Duodenal mucosa (tissue), 2 donors: Measurements from ENCODE around the gene GIMAP8.

ENCODE experiments used
- H3K27ac ChIP-seq: one replicate; pipeline ENCODE4 v1.7.0; 2013; ENCODE audit warnings: low read depth, low read length
- H3K27me3 ChIP-seq, 2 donors: one replicate each; pipeline ENCODE4 v1.7.0; 2013; ENCODE audit warnings: low read length in 2 of 2, control low read depth in 1 of 2; ENCODE audit not compliant: insufficient read depth in 2 of 2, control insufficient read depth in 1 of 2
- H3K36me3 ChIP-seq, 2 donors: one replicate each; pipeline ENCODE4 v1.7.0; 2013; ENCODE audit warnings: low read length in 2 of 2, control low read depth in 1 of 2; ENCODE audit not compliant: insufficient read depth in 2 of 2, control insufficient read depth in 1 of 2
- H3K4me1 ChIP-seq, 2 donors: one replicate each; pipeline ENCODE4 v1.7.0; 2013; ENCODE audit warnings: low read length in 2 of 2, control low read depth in 1 of 2; ENCODE audit not compliant: insufficient read depth in 2 of 2, control insufficient read depth in 1 of 2
- H3K4me3 ChIP-seq, 2 donors: one replicate each; pipeline ENCODE4 v1.7.0; 2013; ENCODE audit warnings: low read length in 2 of 2, low read depth in 1 of 2
- H3K9ac ChIP-seq, 2 donors: one replicate each; pipeline ENCODE4 v1.7.0; 2013; ENCODE audit warnings: low read length in 2 of 2, low read depth in 1 of 2
- H3K9me3 ChIP-seq, 2 donors: one replicate each; pipeline ENCODE4 v1.7.0; 2013; ENCODE audit warnings: low read length in 2 of 2, control low read depth in 1 of 2; ENCODE audit not compliant: control insufficient read depth in 1 of 2

Gene GIMAP8

GRCh38 chr7:150450491-150451001 lies at the start of gene GIMAP8:
TSS of gene GIMAP8 (plus strand) at chr7:150450630. CDS start at chr7:150466699, 16,069 bp downstream.
- H3K27ac ChIP-seq: peak within 1 kb of the TSS; percentile 46
- H3K27me3 ChIP-seq: no peaks in the 10 kb centered on the region
- no peaks in the 10 kb centered on the region for H3K36me3 ChIP-seq
- no peaks in the 10 kb centered on the region for H3K9me3 ChIP-seq
- H3K4me1 ChIP-seq: peaks cover 0 to 14% of the 10 kb centered on the region in 2 donors
- H3K9ac ChIP-seq: peak within 1 kb of the TSS; percentile 64 to 70
- H3K4me3 ChIP-seq: peak within 1 kb of the TSS; percentile 56 to 76

- H3K9ac ChIP-seq: no peak overlapping the region
- no peaks in the 10 kb centered on the region for H3K9me3 ChIP-seq
- no peak overlapping the region for H3K4me3 ChIP-seq
- no peaks in the 10 kb centered on the region for H3K27me3 ChIP-seq
- H3K4me1 ChIP-seq: peaks cover 24 to 26% of the 10 kb centered on the region in 2 donors
- peaks cover 0 to 5% of the 10 kb centered on the region in 2 donors for H3K36me3 ChIP-seq
- no peak overlapping the region for H3K27ac ChIP-seq
Measured at GRCh38 chr7:150400788-150401423, 49.5 kb upstream of the GIMAP8 start.

DNA sequence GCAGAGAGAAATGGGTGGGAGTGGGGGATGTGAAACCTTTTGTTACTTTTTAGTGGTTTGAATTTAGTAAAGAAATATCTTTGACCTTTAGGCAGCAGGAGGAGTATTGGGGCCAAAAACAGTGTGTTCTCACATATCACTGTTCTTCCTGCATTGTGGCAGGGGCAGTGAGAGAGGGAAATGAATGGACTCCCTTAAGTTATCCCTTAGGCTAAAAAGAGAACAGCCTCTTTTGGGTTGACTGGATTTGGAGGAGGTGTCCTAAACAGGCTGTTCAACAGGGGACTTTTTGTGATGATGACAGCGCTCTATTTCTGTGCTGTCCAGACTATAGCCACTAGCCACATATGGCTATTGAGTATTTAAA lies 49.0 kb upstream of the GIMAP8 start:
- Histone ChIP-seq H3K4me1 (peaks cover 29 to 31% of the 10 kb centered on the region in 2 donors), H3K27ac (no peak overlapping the region)

DNA sequence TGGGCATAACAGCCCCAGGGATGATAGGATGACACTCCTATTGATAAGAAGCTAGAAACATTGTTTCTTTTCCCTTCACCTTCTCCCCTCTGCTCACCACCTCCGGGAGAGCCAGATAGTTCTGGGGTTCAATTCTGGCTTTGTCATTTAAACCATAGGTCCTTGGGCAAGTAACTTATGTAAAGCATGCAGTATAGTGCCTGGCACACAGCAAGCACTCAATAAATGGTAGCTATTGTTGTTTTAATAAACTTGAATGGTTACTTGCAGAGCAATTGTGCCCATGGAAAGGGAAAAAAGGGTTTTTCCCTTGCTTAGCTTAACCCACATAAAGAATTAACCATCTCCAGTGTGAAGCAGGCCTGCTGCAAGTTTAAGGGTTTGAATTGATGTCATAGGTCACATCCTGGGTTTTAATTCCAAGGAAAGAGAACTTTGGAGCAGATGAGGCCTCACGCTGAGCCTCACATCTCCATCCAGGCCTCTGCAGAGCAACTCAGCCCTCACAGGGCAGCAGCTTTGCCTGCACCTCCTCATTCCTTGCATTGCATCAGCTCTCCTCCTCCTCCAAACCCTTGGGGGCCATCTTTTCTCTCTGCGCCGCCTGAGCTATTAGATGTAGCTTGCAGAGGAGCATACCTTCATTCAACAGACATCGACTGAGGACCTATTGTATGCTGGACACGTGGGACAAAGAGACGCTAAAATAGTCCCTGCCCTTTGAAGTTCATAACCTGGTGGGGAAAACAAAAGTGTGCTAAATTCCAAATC lies 48.4 kb upstream of the GIMAP8 start:
- H3K27ac ChIP-seq: no peak overlapping the region
- no peaks in the 10 kb centered on the region for H3K9me3 ChIP-seq
- no peak overlapping the region for H3K9ac ChIP-seq
- H3K4me3 ChIP-seq: no peak overlapping the region
- peaks cover 35 to 37% of the 10 kb centered on the region in 2 donors for H3K4me1 ChIP-seq
- no peaks in the 10 kb centered on the region for H3K27me3 ChIP-seq
- H3K36me3 ChIP-seq: peaks cover 0 to 5% of the 10 kb centered on the region in 2 donors

More for the DNA sequence above, 49.0 kb upstream of the GIMAP8 start:
- peaks cover 0 to 5% of the 10 kb centered on the region in 2 donors for H3K36me3 ChIP-seq
- no peak overlapping the region for H3K9ac ChIP-seq
- no peaks in the 10 kb centered on the region for H3K27me3 ChIP-seq
- no peaks in the 10 kb centered on the region for H3K9me3 ChIP-seq
- no peak overlapping the region for H3K4me3 ChIP-seq

DNA sequence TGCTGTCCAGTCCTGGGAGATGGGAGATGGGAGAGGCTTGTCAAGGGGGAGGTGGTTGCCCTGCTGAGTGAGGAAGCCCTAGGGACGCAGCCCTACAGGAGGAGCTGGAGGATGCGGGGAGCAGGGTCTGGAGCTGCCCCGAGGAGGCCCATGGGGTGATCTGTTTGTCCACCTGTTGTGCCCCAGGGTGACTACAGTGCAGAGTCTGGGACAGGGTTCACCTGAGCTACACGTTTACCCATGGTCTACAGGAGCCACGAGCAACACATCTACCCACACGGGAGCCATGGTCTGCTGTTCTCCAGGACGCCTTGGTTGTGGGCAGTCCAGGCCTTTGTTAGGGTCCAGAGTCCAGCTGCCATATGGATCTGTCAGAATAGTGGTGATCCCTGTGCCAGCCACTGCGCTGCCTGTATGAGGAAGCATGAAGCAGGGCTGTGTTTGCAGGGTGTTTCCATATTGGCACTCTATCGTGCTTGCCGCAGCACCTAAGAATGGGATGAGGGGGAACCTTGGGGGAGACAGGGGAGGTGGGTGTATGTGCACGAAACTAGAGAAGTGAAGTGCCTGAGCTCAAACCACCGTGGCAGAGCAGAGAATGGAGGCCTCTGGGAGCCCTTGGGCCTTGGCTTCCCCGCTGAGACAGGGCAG lies 47.6 kb upstream of the GIMAP8 start:
- no peak overlapping the region for H3K27ac ChIP-seq
- H3K36me3 ChIP-seq: peaks cover 0 to 5% of the 10 kb centered on the region in 2 donors
- no peaks in the 10 kb centered on the region for H3K27me3 ChIP-seq
- peaks cover 39 to 40% of the 10 kb centered on the region in 2 donors for H3K4me1 ChIP-seq
- H3K4me3 ChIP-seq: no peak overlapping the region
- no peak overlapping the region for H3K9ac ChIP-seq
- no peaks in the 10 kb centered on the region for H3K9me3 ChIP-seq

DNA sequence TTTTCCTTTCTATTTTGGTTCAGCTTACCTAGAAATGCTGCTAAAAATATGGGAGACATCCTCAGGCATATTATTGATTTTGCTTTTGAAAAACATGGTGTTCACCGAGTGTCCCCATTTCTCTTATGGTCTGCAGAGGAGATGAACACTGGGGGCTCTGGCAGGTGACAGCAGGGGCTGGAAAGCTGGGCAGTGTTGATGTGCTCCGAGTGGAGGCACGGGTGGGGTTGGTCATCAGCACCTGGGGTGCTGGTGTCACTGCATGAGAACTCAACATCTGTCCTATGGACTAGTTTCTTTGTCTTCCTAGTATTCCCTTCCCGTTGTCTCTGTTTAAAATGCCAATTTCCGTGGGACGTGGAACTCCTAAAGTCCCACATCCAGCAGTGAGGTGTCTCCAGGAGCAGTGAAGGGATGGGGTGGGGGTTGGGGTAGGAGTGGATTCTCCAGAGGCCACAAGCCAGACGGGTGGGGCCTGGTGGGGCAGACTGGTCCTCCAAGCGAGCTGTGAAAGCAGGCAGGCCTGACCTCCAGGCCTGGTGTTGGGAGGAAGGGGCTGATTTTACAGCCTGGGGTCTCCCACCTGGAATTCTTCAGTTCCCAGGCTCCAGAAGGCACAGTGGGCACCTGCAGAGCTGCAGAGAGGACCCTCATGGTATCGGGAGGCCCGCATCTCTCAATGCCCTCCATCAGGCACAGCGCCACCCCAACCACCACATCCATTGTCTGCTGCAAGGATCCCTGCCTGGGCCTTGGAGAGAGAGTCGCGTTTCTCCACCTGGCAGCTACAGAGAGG lies 46.9 kb upstream of the GIMAP8 start:
- peak overlapping the region; percentile 83 to 91 for H3K9ac ChIP-seq
- no peaks in the 10 kb centered on the region for H3K9me3 ChIP-seq
- H3K4me3 ChIP-seq: peak overlapping the region in 1 of 2 donors; percentile 82
- H3K27ac ChIP-seq: no peak overlapping the region
- no peaks in the 10 kb centered on the region for H3K36me3 ChIP-seq
- H3K27me3 ChIP-seq: no peaks in the 10 kb centered on the region
- H3K4me1 ChIP-seq: peaks cover 39 to 40% of the 10 kb centered on the region in 2 donors

DNA sequence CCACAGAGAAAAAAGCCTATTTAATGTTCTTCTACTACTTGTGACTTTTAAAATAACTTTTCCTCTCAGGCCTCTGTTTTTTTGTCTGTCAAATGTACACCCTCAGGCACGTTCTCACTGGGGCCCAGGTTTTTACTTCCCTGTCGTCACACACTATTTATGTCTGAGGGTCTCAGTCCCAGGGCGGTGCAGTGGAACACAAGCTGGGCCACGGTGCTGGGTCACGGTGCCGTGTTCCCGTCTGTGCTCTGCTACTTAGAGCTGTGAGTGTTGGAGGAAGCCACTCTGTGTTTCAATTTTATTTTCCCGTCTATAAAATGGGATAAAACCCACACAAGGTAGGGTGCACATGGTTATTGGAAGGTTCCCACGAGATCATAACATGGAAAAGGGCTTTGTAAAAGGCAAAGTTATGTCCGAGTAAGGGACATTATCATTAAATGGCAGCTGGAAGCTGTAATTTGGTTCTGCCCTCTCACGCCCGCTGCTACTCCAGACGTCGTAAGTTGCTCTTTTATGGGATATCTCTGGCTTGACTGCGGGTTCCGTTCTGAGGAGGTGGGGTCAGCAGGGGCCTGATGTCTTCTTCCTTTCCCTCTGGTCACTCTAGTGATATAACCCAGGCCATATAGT lies 46.1 kb upstream of the GIMAP8 start:
- Histone ChIP-seq H3K4me3 (peak overlapping the region; percentile 82 to 86), H3K27ac (peak overlapping the region; percentile 77), H3K9ac (peak overlapping the region; percentile 83 to 91), H3K9me3 (no peaks in the 10 kb centered on the region), H3K4me1 (peaks cover 39 to 40% of the 10 kb centered on the region in 2 donors), H3K27me3 (no peaks in the 10 kb centered on the region), H3K36me3 (no peaks in the 10 kb centered on the region)

DNA sequence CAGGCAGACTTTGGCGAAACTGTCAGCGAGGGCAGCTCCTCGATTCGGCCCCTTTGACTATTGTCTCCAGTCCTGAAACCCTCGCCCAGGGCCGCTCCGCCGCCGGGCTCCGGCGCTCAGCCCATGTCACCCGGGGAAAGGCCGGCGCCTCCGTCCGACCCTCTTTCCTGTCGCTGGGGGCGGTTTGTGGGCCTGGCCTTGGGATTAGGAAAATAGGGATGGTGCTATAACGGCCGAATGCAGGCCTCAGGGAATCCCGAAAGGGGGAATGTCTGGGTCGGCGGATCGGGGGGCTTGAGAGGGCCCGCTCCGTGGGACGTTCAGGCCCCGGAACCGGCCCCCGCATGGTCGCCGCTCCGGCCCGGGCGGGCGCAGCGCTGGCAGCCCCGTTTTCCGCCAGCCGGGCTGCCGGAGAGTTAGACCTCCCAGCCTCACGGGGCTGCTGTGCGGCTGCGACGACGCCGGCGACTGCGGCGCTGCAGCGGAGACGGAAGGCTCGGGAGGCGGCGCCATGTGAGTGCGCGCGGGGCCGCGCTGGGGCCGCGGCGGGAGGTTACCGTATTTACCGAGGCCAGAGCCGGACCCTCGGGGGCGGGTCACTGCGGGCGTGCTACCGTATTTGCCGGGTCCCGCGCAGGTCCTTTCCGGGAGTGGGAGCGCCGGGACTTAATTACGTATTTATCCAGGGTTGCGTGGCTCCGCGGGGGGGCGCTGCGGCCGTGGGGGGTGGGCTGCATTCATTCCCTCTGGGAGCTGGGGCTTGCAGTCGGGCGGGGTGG lies 45.4 kb upstream of the GIMAP8 start:
- H3K9me3 ChIP-seq: no peaks in the 10 kb centered on the region
- H3K4me3 ChIP-seq: peak overlapping the region; percentile 82 to 86
- peaks cover 39 to 40% of the 10 kb centered on the region in 2 donors for H3K4me1 ChIP-seq
- peaks cover 0 to 4% of the 10 kb centered on the region in 2 donors for H3K36me3 ChIP-seq
- H3K9ac ChIP-seq: peak overlapping the region; percentile 83 to 91
- peak overlapping the region; percentile 77 for H3K27ac ChIP-seq
- no peaks in the 10 kb centered on the region for H3K27me3 ChIP-seq
